ENCODE measurements around the gene FGFBP2. TPM values are rescaled to one million over a fixed set of nuclear protein-coding genes. Genes with fewer than 3 reads are reported as not detected.

FGFBP2 gene
- total RNA-seq, 4 donors from 2014 or later, result 1.6 to 2.6 TPM; not detected in 2

DNA sequence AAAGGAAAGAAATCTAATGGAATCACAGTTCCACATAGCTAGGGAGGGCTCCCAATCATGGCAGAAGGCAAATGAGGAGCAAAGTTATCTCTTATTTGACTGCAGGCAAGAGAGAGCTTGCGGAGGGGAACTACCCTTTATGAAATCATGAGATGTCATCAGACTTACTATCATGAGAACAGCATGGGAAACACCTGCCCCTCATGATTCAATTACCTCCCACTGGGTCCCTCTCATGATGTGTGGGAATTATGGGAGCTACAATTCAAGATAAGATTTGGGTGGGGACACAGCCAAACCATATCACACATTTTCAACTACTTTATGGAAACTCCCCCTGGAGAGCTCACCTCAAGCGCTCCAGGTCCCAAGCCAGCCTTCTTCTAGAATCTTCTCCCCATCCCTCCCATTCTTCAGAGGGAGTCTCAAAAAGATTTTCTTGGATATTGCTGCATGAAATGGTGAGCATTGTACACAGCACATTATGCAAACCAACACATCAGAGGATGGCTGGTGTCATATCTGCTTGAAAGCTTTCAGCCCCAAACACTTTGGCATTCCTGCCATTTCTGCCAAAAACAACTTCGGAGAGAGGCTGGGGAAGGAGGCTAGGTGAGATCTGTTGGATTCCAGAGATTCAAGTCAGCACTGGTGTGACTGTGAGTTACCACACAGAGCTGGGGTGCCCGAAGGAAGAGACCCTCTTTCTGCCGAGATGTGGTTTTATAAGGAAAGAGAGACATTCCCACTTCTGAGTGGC is 31.3 kb downstream of the FGFBP2 start:
- Histone ChIP-seq H3K36me3 (no peaks in the 10 kb centered on the region), H3K27me3 (no peaks in the 10 kb centered on the region), H3K27ac (no peak overlapping the region), H3K9me3 (no peaks in the 10 kb centered on the region), H3K4me1 (no peaks in the 10 kb centered on the region), H3K4me3 (no peak overlapping the region)
- TF ChIP-seq, protein P1, sequence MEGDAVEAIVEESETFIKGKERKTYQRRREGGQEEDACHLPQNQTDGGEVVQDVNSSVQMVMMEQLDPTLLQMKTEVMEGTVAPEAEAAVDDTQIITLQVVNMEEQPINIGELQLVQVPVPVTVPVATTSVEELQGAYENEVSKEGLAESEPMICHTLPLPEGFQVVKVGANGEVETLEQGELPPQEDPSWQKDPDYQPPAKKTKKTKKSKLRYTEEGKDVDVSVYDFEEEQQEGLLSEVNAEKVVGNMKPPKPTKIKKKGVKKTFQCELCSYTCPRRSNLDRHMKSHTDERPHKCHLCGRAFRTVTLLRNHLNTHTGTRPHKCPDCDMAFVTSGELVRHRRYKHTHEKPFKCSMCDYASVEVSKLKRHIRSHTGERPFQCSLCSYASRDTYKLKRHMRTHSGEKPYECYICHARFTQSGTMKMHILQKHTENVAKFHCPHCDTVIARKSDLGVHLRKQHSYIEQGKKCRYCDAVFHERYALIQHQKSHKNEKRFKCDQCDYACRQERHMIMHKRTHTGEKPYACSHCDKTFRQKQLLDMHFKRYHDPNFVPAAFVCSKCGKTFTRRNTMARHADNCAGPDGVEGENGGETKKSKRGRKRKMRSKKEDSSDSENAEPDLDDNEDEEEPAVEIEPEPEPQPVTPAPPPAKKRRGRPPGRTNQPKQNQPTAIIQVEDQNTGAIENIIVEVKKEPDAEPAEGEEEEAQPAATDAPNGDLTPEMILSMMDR (IDR thresholded peaks at IDR 0.05), result no peak
- TF ChIP-seq POLR2A (IDR thresholded peaks at IDR 0.05), result no peak
- DNase-seq, result no peak
- intact Hi-C loops (cut with DNase I; ENCODE audit: low total_unique reads), result no loop called here

DNA sequence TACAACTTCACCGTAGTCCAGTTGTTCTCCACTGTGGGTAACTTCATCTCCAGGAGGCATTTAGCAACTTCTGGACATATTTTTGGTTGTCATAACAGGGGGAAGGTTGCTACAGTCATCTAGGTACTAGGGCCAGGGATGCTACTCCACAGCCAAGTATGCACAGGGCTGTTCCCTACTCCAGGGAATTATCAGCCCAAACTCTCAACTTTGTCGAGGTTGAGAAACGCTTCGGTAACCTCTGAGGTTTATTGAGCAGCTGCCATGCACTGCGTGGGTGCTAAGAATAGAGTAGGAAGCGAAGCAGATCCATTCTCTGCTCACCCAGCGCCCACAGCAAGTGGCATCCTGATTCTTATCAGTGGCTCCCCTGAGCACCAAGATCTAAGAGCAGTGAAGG is 32.7 kb downstream of the FGFBP2 start:
- no peak overlapping the region for H3K27ac ChIP-seq
- no peaks in the 10 kb centered on the region for H3K9me3 ChIP-seq
- H3K4me1 ChIP-seq, result no peaks in the 10 kb centered on the region
- TF ChIP-seq, protein P1 (IDR thresholded peaks at IDR 0.05), result no peak
- no peak for TF ChIP-seq POLR2A (IDR thresholded peaks at IDR 0.05)
- DNase-seq, result no peak
- H3K36me3 ChIP-seq, result no peaks in the 10 kb centered on the region
- no peaks in the 10 kb centered on the region for H3K27me3 ChIP-seq
- H3K4me3 ChIP-seq, result no peak overlapping the region
- intact Hi-C loops (cut with DNase I; ENCODE audit: low total_unique reads), result no loop called here

DNA sequence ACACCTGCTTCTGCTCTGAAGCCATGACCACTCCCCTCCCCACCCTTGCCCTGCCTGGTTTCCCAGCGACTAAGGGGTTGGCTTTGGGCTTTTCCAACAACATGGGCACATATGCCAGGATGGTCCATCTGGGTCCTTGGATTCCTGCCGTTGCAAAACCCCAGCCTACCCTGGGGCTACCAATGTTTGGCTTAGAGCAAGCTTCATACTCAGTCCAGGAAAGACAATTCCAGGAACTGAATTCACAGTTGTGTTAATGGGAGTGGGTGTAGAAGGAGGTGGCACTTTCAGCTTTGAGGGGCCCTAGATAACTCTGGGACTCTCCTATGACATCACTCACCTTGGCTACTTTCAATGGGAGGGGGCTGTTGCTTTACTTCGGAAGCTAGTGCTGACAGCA is 33.4 kb downstream of the FGFBP2 start:
- TF ChIP-seq POLR2A (IDR thresholded peaks at IDR 0.05), result no peak
- TF ChIP-seq, protein P1 (IDR thresholded peaks at IDR 0.05), result no peak
- no peak overlapping the region for H3K4me3 ChIP-seq
- H3K36me3 ChIP-seq, result no peaks in the 10 kb centered on the region
- no peaks in the 10 kb centered on the region for H3K27me3 ChIP-seq
- intact Hi-C loops (cut with DNase I; ENCODE audit: low total_unique reads), result no loop called here
- no peaks in the 10 kb centered on the region for H3K9me3 ChIP-seq
- DNase-seq, result no peak
- no peak overlapping the region for H3K27ac ChIP-seq
- H3K4me1 ChIP-seq, result no peaks in the 10 kb centered on the region

DNA sequence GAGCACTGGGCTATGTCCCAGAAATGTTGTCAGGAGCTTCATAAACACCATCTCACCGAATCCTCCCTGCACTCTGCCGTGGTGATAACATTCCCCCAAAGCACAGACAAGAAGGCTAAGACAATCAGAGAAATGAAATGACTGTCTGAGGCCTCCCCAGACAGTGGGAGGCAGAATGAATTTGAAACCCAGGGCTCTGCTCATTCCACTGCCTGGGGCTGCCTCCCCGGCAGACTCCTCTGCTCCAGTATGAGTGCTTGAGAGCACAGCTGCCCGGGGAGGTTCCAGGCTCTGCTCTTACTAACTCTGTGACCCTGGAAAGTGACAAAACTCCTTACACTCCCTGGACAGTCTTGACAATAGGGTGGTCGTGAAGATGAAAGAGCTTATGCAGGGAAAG is 34.1 kb downstream of the FGFBP2 start:
- TF ChIP-seq, protein P1 (IDR thresholded peaks at IDR 0.05), result no peak
- TF ChIP-seq POLR2A (IDR thresholded peaks at IDR 0.05), result no peak
- no peak overlapping the region for H3K27ac ChIP-seq
- DNase-seq, result no peak
- no peaks in the 10 kb centered on the region for H3K4me1 ChIP-seq
- intact Hi-C loops (cut with DNase I; ENCODE audit: low total_unique reads), result no loop called here
- no peaks in the 10 kb centered on the region for H3K36me3 ChIP-seq
- no peaks in the 10 kb centered on the region for H3K9me3 ChIP-seq
- no peak overlapping the region for H3K4me3 ChIP-seq
- H3K27me3 ChIP-seq, result no peaks in the 10 kb centered on the region

DNA sequence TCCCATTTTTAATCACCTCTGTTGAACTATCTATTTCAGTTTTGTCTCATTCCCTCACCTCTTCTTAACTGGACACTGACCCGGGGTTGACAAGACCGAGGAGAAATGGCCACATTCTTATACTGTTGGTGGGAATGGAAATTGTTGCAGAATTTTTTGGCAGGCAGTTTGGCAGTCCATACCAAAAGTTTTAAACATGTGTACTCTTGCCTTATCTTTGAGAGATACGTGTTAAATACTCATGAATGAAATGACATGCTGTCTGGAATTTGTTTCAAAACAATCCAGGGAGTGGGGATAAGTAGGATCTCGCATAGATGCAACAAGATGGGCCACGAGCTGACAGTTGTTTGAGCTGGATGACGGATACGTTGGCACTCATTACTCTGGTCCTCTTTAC is 36.5 kb downstream of the FGFBP2 start:
- Histone ChIP-seq H3K36me3 (no peaks in the 10 kb centered on the region), H3K4me3 (no peak overlapping the region), H3K27ac (no peak overlapping the region), H3K27me3 (no peaks in the 10 kb centered on the region), H3K9me3 (no peaks in the 10 kb centered on the region), H3K4me1 (no peaks in the 10 kb centered on the region)
- TF ChIP-seq, protein P1 (IDR thresholded peaks at IDR 0.05), result no peak
- no peak for TF ChIP-seq POLR2A (IDR thresholded peaks at IDR 0.05)
- no peak for DNase-seq
- intact Hi-C loops (cut with DNase I; ENCODE audit: low total_unique reads), result no loop called here

Measured in uterus (tissue), 4 donors.